AG04450 (cell line): Measurements from ENCODE around the gene PLXDC2. TPM values are rescaled to one million over a fixed set of nuclear protein-coding genes. Genes with fewer than 3 reads are reported as not detected.

Experiments
- CTCF ChIA-PET: fragments of 300-600, 350-600 bp; formaldehyde crosslinking; extraction: SDS; loops from one replicate; lab custom pipeline; 2022; ENCODE audit warnings: antibody characterized with exemption, inconsistent platforms; lab: Charles Lee
- POLR2A ChIA-PET: fragments of 350-600 bp; formaldehyde crosslinking; extraction: SDS; loops from one replicate; lab custom pipeline; 2021; ENCODE audit warnings: antibody characterized with exemption, inconsistent platforms; lab: Yijun Ruan, JAX
- DNase-seq: peaks from one replicate; pipeline ENCODE4 v3.0.0-alpha.2; 2011; ENCODE audit warnings: low read depth, low spot score
- H3K27ac ChIP-seq: one replicate; pipeline ENCODE4 v1.5.1; 2012; ENCODE audit warnings: low read depth, low read length, control low read depth
- H3K27me3 ChIP-seq: one replicate; pipeline ENCODE4 v1.6.0; 2012; ENCODE audit warnings: low read length; ENCODE audit not compliant: control insufficient read depth, insufficient read depth
- H3K4me3 ChIP-seq: 2 replicates; pipeline ENCODE4 v1.5.1; 2011; ENCODE audit warnings: mild to moderate bottlenecking, low read depth, low read length, control low read depth
- H3K9me3 ChIP-seq: 2 replicates; pipeline ENCODE4 v1.5.1; 2012; ENCODE audit warnings: low read length; ENCODE audit not compliant: control insufficient read depth, insufficient read depth
- polyA plus RNA-seq: library from polyadenylated mRNA; depleted of rRNA; stranded (reverse); fragments of >200 nt; gene quantifications from 2 replicates; pipeline ENCODE4 v1.2.3, GENCODE V29; 2011
- TF ChIP-seq, protein P1 (sequence below): IDR thresholded peaks from 2 replicates; pipeline ENCODE4 v1.5.1; 2011; ENCODE audit warnings: low read depth, low read length, control low read depth, inconsistent platforms

The PLXDC2 gene
- polyA plus RNA-seq, 1 experiment, result 10.4 TPM

DNA sequence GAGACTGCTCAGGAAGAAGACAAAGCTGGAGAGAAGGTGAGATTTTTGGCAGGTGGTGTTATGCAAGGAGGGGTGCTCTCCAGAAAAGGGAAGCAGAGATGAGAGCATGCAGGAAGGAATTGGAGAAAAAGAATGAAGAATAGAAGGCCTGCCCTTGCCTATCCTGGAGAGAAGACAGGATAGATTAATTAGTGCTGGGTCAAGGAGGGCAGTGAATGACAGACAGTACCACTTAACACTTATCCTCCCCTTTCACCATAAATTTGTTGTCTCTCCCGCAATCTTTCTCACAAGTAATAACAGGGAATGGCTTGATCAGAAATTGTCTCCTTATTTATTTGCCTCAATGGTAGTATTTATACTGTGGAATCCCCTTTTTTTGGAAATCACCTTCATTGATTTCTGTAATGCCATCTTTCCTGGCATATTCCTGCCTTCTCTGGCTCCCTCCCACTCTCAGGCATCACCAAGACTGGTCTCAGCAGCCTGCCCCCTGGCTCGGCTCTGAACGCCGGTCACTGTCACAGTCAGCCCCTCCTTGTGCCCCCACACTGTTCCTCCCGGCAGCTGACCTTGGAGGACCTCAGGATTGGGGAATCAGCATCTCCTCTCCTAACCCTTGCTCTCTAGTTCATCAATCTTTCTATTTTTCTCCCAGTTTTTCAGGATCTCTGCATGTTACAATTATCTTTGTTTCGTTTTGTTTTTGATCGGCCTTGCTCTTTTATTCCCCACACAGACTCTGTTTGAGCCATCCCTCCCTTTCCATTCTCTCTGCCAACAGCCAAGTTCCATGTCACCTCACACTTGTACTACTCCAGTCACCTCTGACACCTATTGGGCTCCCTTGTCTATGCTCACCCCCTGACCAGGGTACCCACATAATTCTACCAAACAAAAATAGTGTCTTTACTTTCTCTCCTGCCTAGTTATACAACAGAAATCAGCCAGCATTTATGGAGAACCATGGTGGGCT lies 294.2 kb downstream of the PLXDC2 start:
- H3K9me3 ChIP-seq, result no peaks in the 10 kb centered on the region
- no peak overlapping the region for H3K27ac ChIP-seq
- no peaks in the 10 kb centered on the region for H3K27me3 ChIP-seq
- H3K4me3 ChIP-seq, result peak overlapping the region; percentile 44
- POLR2A ChIA-PET, result no interaction called here
- TF ChIP-seq, protein P1, sequence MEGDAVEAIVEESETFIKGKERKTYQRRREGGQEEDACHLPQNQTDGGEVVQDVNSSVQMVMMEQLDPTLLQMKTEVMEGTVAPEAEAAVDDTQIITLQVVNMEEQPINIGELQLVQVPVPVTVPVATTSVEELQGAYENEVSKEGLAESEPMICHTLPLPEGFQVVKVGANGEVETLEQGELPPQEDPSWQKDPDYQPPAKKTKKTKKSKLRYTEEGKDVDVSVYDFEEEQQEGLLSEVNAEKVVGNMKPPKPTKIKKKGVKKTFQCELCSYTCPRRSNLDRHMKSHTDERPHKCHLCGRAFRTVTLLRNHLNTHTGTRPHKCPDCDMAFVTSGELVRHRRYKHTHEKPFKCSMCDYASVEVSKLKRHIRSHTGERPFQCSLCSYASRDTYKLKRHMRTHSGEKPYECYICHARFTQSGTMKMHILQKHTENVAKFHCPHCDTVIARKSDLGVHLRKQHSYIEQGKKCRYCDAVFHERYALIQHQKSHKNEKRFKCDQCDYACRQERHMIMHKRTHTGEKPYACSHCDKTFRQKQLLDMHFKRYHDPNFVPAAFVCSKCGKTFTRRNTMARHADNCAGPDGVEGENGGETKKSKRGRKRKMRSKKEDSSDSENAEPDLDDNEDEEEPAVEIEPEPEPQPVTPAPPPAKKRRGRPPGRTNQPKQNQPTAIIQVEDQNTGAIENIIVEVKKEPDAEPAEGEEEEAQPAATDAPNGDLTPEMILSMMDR, result no peak
- CTCF ChIA-PET, result no interaction called here
- DNase-seq, result no peak

DNA sequence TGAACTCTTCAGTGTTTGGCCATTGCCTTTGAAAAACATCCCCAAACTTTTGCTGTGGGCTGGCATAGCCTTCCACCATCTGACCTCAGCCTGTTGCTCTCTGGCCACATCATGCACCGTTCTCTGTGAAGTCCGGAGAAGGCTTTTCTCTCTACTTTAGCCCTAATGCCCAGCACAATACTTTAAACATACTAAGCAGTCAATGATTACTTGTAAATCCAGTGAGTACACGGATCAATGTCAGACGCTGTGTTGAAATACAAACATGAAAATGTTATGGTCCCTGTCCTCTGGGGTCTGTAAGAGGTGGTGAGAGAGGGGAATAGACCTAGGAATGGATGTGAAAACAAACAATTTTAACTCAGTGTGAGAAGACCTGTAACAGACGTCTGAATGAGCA lies 297.9 kb downstream of the PLXDC2 start:
- no peak for DNase-seq
- TF ChIP-seq, protein P1, result no peak
- H3K27me3 ChIP-seq, result no peaks in the 10 kb centered on the region
- H3K27ac ChIP-seq, result no peak overlapping the region
- H3K4me3 ChIP-seq, result no peak overlapping the region
- ChIA-PET POLR2A (no interaction called here), CTCF (no interaction called here)
- no peaks in the 10 kb centered on the region for H3K9me3 ChIP-seq

DNA sequence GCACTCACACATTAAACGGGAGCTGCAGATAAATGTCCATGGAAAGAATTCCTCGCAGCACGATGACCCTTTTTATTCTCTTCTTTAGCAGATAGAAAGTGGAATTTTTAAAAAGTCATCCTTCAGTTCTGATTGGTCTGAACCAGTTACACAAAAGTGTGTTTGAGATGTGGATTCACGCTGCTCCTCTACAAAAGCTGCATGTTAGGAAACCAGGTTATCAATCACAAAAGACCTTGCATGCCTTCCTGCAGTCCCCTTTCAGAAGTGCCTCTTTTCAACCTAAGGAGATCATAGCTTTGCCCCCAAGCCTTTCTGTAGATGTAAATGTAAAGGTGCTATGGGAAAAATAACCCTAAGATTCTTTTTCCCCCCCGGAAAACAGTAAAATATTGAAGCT lies 299.7 kb downstream of the PLXDC2 start:
- CTCF ChIA-PET, result no interaction called here

DNA sequence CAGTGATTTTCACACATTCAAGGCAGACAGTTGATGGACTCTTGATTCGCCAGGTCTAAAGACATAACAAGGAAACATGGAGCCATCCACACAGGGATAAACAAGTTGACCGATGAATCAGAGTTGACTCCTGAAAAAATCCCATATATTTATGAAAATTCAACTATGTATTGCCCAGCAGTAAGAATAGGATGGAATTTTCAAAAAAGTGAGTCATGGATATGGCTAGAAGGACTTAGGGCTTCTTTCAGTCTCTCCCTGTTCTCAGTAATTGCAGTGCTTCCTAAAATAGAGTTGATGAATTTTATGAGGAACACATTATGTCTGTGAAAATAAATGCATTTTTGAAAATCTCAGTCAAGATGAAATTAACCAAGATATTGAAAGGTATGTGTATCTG lies 301.2 kb downstream of the PLXDC2 start:
- Histone ChIP-seq H3K9me3 (no peaks in the 10 kb centered on the region), H3K4me3 (no peak overlapping the region), H3K27me3 (no peaks in the 10 kb centered on the region), H3K27ac (no peak overlapping the region)
- ChIA-PET POLR2A (no interaction called here), CTCF (no interaction called here)
- no peak for DNase-seq
- TF ChIP-seq, protein P1, result no peak

More for the DNA sequence above, 299.7 kb downstream of the PLXDC2 start:
- Histone ChIP-seq H3K27me3 (no peaks in the 10 kb centered on the region), H3K27ac (no peak overlapping the region), H3K4me3 (no peak overlapping the region), H3K9me3 (no peaks in the 10 kb centered on the region)
- TF ChIP-seq, protein P1, result no peak
- POLR2A ChIA-PET, result no interaction called here
- DNase-seq, result no peak

DNA sequence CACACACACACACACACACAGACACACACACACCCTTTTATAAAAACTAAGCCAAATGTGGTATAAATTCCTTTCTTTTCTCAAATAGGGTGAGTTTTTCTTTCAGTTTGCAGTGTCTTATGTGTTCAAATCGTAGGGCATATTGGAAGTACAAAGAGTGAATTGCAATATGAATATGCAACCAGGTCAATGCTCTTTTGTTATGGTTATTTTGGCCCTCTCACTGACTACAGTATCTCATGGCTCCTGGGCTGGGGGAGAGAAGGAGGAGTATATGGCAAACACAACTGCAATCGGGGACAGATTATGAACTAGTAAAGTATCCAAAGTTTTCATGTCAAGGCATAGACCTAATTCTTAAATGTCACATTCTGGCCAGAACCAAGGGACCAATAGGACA lies 301.9 kb downstream of the PLXDC2 start:
- Histone ChIP-seq H3K9me3 (no peaks in the 10 kb centered on the region), H3K27ac (no peak overlapping the region), H3K27me3 (no peaks in the 10 kb centered on the region), H3K4me3 (no peak overlapping the region)
- ChIA-PET CTCF (no interaction called here), POLR2A (interaction anchor here (0.7 kb wide), 2 partner anchors 20 to 76 kb away, joined by 3 to 4 read pairs; no protein-coding TSS in a partner anchor)
- TF ChIP-seq, protein P1, result no peak
- DNase-seq, result no peak
